Glutamatergic neuron (in vitro differentiated cells): ENCODE data around the gene NEK1. TPM values are rescaled to one million over a fixed set of nuclear protein-coding genes. Genes with fewer than 3 reads are reported as not detected.
A peak's percentile ranks its signal among the peaks of the same experiment; 100 is the strongest.

ENCODE experiments used
- DNase-seq: peaks from one replicate; pipeline ENCODE4 v3.0.0; 2022
- H3K27ac Mint-ChIP-seq: one replicate; pipeline ENCODE4 v1.8.0; 2020; ENCODE audit warnings: mild to moderate bottlenecking, mixed read lengths, inconsistent platforms; ENCODE audit not compliant: unreplicated experiment
- H3K27me3 Mint-ChIP-seq: one replicate; pipeline ENCODE4 v1.8.0; 2020; ENCODE audit warnings: mild to moderate bottlenecking, moderate library complexity, mixed read lengths, inconsistent platforms; ENCODE audit not compliant: unreplicated experiment
- H3K36me3 Mint-ChIP-seq: one replicate; pipeline ENCODE4 v1.8.0; 2020; ENCODE audit warnings: mild to moderate bottlenecking, mixed read lengths, inconsistent platforms; ENCODE audit not compliant: unreplicated experiment
- H3K4me1 Mint-ChIP-seq: one replicate; pipeline ENCODE4 v1.8.0; 2020; ENCODE audit warnings: mild to moderate bottlenecking, low read depth, mixed read lengths, inconsistent platforms; ENCODE audit not compliant: unreplicated experiment
- H3K4me3 Mint-ChIP-seq: one replicate; pipeline ENCODE4 v1.8.0; 2020; ENCODE audit warnings: mild to moderate bottlenecking, mixed read lengths, inconsistent platforms; ENCODE audit not compliant: unreplicated experiment
- H3K9me3 Mint-ChIP-seq: one replicate; pipeline ENCODE4 v1.8.0; 2020; ENCODE audit warnings: mild to moderate bottlenecking, moderate library complexity, mixed read lengths, inconsistent platforms; ENCODE audit not compliant: unreplicated experiment
- CTCF ChIP-seq: fragments of 200-600 bp; sonication (generic); IDR thresholded peaks from one replicate; pipeline ENCODE4 v1.5.0; 2021; ENCODE audit not compliant: partially characterized antibody, unreplicated experiment
- total RNA-seq: library from RNA; stranded (reverse); fragmentation: NEBNext Ultra II Directional; extraction: Animal tissue kit (Norgen Biotek cat#: 25700); gene quantifications from one replicate; pipeline ENCODE4 v1.2.1, GENCODE V29; 2021; ENCODE audit not compliant: unreplicated experiment

Gene NEK1
- total RNA-seq, 1 donor from 2014 or later = 23.2 TPM

GRCh38 chr4:169412046-169412445 is 200.3 kb downstream of the NEK1 start:
- Mint-ChIP-seq H3K4me1 (peaks cover 11% of the 10 kb centered on the region), H3K36me3 (no peaks in the 10 kb centered on the region), H3K4me3 (no peak overlapping the region), H3K27ac (no peak overlapping the region), H3K9me3 (peaks cover 3% of the 10 kb centered on the region), H3K27me3 (no peaks in the 10 kb centered on the region)
- DNase-seq = no peak
- no peak for TF ChIP-seq CTCF

- Mint-ChIP-seq H3K27ac (peak overlapping the region; percentile 80), H3K36me3 (no peaks in the 10 kb centered on the region), H3K9me3 (peaks cover 3% of the 10 kb centered on the region), H3K4me3 (no peak overlapping the region), H3K4me1 (peaks cover 12% of the 10 kb centered on the region), H3K27me3 (no peaks in the 10 kb centered on the region)
- no peak for TF ChIP-seq CTCF
- DNase-seq = no peak
Measured at GRCh38 chr4:169410839-169411770, 201.3 kb downstream of the NEK1 start.

DNA sequence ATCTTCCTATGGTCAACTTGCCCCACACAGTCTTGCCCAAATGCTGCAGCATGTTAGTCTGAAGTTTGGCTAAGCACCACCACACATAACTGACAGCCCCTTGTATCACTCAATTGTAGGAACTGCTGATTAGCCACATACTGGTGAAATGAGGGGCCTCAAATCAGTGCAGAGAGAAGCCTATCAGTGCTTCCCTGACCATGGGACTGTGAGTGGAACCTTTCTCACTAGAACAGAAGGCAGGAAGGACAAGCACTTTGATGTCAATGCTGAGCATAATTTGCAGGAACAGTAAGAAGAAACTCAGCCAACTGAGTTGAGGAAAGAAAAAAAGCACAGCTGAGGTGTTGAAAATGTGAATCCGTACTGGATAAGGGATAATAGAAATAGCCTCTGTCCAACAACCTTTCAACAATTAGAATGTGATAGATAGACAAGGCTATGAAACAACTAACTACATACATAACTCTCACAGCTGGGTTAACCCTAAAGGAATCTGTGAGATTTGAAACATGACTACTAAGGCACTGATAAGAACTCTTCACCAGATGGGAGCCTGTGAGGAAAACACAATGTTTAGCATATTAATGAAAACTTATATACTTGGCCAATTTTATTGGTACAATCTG is 205.1 kb downstream of the NEK1 start:
- H3K4me3 Mint-ChIP-seq = no peak overlapping the region
- peaks cover 14% of the 10 kb centered on the region for H3K4me1 Mint-ChIP-seq
- H3K27ac Mint-ChIP-seq = no peak overlapping the region

DNA sequence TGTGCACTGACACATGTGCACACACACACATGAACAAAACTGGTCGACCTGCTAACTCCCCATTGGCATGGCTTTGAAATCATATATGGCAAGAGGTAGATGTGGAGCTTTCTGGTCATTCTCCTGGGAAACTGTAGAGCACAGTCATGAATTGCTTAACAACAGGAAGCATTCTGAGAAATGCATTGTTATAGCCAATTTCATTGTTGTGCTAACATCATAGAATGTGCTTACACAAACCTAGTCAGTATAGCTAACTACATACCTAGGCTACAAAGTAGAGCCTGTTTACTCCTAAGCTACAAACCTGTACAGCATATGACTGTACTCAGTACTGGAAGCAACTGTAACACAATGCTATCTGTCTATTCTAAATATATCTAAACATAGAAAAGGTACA is 207.4 kb downstream of the NEK1 start:
- Mint-ChIP-seq H3K9me3 (peaks cover 2% of the 10 kb centered on the region), H3K36me3 (no peaks in the 10 kb centered on the region), H3K4me1 (peaks cover 6% of the 10 kb centered on the region), H3K27ac (no peak overlapping the region), H3K4me3 (no peak overlapping the region), H3K27me3 (no peaks in the 10 kb centered on the region)
- DNase-seq = no peak
- no peak for TF ChIP-seq CTCF

More for the DNA sequence above, 205.1 kb downstream of the NEK1 start:
- no peak for TF ChIP-seq CTCF
- peaks cover 5% of the 10 kb centered on the region for H3K9me3 Mint-ChIP-seq
- DNase-seq = no peak
- no peaks in the 10 kb centered on the region for H3K36me3 Mint-ChIP-seq
- H3K27me3 Mint-ChIP-seq = no peaks in the 10 kb centered on the region

GRCh38 chr4:169400832-169401231 is 211.6 kb downstream of the NEK1 start:
- no peak for TF ChIP-seq CTCF
- peaks cover 2% of the 10 kb centered on the region for H3K4me1 Mint-ChIP-seq
- no peak overlapping the region for H3K27ac Mint-ChIP-seq
- DNase-seq = no peak
- H3K9me3 Mint-ChIP-seq = peaks cover 2% of the 10 kb centered on the region
- no peaks in the 10 kb centered on the region for H3K27me3 Mint-ChIP-seq
- H3K36me3 Mint-ChIP-seq = no peaks in the 10 kb centered on the region
- H3K4me3 Mint-ChIP-seq = no peak overlapping the region
